Measurements from ENCODE around the gene DNAAF5. TPM values are rescaled to one million over a fixed set of nuclear protein-coding genes. Genes with fewer than 3 reads are reported as not detected.
A peak's percentile ranks its signal among the peaks of the same experiment; 100 is the strongest.

Gene DNAAF5
- polyA plus RNA-seq, 1 of the 3 experiments (the other 2 are of a cell fraction): 58.5 TPM

DNA sequence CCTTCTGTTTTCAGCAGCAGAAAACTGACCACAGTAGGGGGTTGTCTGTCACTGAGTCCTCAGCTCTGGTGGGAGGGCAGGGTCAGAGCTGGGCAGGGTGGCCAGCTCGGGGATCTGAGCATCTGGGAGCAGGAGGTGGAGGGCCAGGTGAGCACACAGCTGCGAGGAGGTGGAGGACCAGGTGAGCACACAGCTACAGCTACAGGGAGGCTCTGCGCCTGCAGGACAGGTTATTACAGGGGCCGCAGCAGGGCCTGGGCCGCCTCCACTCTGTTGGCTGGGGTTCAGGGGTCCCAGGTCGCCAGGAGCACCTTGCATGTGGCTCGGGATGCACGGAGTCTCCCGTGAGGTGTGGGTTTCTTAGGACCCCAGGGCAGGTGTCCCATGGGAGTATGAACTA lies 53.0 kb downstream of the DNAAF5 start:
- Histone ChIP-seq H3K9me3 (no peaks in the 10 kb centered on the region), H3F3A (replicated peaks; ENCODE audit: insufficient read depth) (peaks cover 29% of the 10 kb centered on the region), H3K4me2 (peak overlapping the region; percentile 68), H2AFZ (ENCODE audit: low read depth) (0 out of 2 replicates have a peak overlapping the region, but pooled peaks have one; percentile 40), H3K4me3 (ENCODE audit: low read depth in 2 of 2, low read length in 1 of 2) (no peak overlapping the region; a peak in 1 of 4 replicates), H3K36me3 (replicated peaks in 1 of 2; ENCODE audit: control insufficient read depth in 1 of 2, insufficient read depth in 2 of 2, low read length in 1 of 2) (peaks cover 41 to 61% of the 10 kb centered on the region in 2 experiments), H4K20me1 (ENCODE audit: insufficient read depth) (no peaks in the 10 kb centered on the region), H3K9me2 (no peaks in the 10 kb centered on the region), H3K79me2 (ENCODE audit: insufficient read depth) (no peaks in the 10 kb centered on the region; the same call in 1 of the 2 replicates), H3K4me1 (ENCODE audit: control insufficient read depth in 1 of 2, insufficient read depth in 2 of 2, low read depth in 1 of 2, low read length in 1 of 2) (peaks cover 31 to 38% of the 10 kb centered on the region in 2 experiments), H3K27me3 (ENCODE audit: insufficient read depth) (no peaks in the 10 kb centered on the region), H3K9ac (peak overlapping the region; percentile 14), H3K27ac (ENCODE audit: low read depth in 2 of 2, low read length in 1 of 2) (peak overlapping the region; percentile 56 to 87; a peak in 3 of 4 replicates)
- TF ChIP-seq SIN3A (IDR thresholded peaks at IDR 0.05; ENCODE audit: borderline replicate concordance, low read depth, low read length): 0 out of 2 replicates have a peak, but pooled peaks have one; percentile 7
- no peak for TF ChIP-seq TEAD4 (IDR thresholded peaks at IDR 0.05; ENCODE audit: borderline replicate concordance, insufficient read depth)
- DNase-seq: no peak
- CTCF ChIA-PET: interaction anchor here (1.0 to 4.8 kb wide), 9 partner anchors 8 to 459 kb away, joined by 3 to 28 read pairs (median 6); no protein-coding TSS in a partner anchor
- POLR2A ChIA-PET: interaction anchor here (0.9 to 2.8 kb wide), 2 partner anchors 11 to 68 kb away, joined by 3 to 21 read pairs; no protein-coding TSS in a partner anchor
- 70% methylated on average over 9 of the region's 9 CpGs for WGBS (ENCODE audit: low lambda C conversion rate)

DNA sequence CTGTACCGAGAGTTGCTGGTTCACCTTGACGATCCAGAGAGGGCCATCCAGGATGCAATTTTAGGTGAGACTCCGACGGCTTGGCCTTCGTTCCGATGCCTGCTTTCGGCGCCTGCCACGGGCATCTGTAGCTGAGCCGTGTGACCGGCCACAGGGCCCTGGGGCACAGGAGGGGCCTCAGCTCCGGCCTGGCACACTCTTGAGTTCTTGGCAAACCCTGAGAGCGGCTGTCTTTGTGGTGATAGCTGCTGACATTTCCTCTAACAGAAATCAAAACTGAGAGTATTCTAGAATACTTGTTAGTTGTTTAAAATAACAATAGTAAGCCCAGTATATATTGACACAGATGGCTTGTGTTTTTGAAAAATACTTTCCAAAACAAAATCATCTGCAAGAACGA lies 53.6 kb downstream of the DNAAF5 start:
- Histone ChIP-seq H3K9me3 (no peaks in the 10 kb centered on the region), H3K9me2 (no peaks in the 10 kb centered on the region), H3K4me3 (ENCODE audit: low read depth in 2 of 2, low read length in 1 of 2) (no peak overlapping the region), H3F3A (replicated peaks; ENCODE audit: insufficient read depth) (peaks cover 29% of the 10 kb centered on the region), H3K27ac (ENCODE audit: low read depth in 2 of 2, low read length in 1 of 2) (peak overlapping the region in 1 of 2 experiments; percentile 87; a peak in 2 of 4 replicates), H4K20me1 (ENCODE audit: insufficient read depth) (no peaks in the 10 kb centered on the region), H3K79me2 (ENCODE audit: insufficient read depth) (no peaks in the 10 kb centered on the region; the same call in 1 of the 2 replicates), H3K4me1 (ENCODE audit: control insufficient read depth in 1 of 2, insufficient read depth in 2 of 2, low read depth in 1 of 2, low read length in 1 of 2) (peaks cover 31 to 38% of the 10 kb centered on the region in 2 experiments), H3K9ac (no peak overlapping the region), H3K4me2 (peak overlapping the region; percentile 68; the same call in 1 of the 2 replicates), H3K36me3 (replicated peaks in 1 of 2; ENCODE audit: control insufficient read depth in 1 of 2, insufficient read depth in 2 of 2, low read length in 1 of 2) (peaks cover 43 to 62% of the 10 kb centered on the region in 2 experiments), H3K27me3 (ENCODE audit: insufficient read depth) (no peaks in the 10 kb centered on the region), H2AFZ (ENCODE audit: low read depth) (no peak overlapping the region)
- no peak for DNase-seq
- 88% methylated on average over 8 of the region's 14 CpGs for WGBS (ENCODE audit: low lambda C conversion rate)
- POLR2A ChIA-PET: interaction anchor here (2.8 kb wide), 1 partner anchor 12 kb away, joined by 21 read pairs; no protein-coding TSS in a partner anchor
- TF ChIP-seq RXRA (IDR thresholded peaks at IDR 0.05; ENCODE audit: borderline replicate concordance, low read depth): no peak
- TF ChIP-seq NRF1 (IDR thresholded peaks at IDR 0.05; ENCODE audit: low read depth, low read length): no peak
- no peak for TF ChIP-seq CTCF (IDR thresholded peaks at IDR 0.05)
- no peak for TF ChIP-seq EP300 (IDR thresholded peaks at IDR 0.05; ENCODE audit: borderline replicate concordance in 1 of 2, low read depth in 1 of 2, low read length in 1 of 2)
- TF ChIP-seq SMC3 (IDR thresholded peaks at IDR 0.05; ENCODE audit: low read depth, low read length): no peak
- CTCF ChIA-PET: interaction anchor here (1.2 to 4.8 kb wide), 7 partner anchors 8 to 459 kb away, joined by 3 to 28 read pairs (median 4); no protein-coding TSS in a partner anchor

GRCh38 chr7:780516-780915 lies 54.0 kb downstream of the DNAAF5 start:
- DNase-seq: no peak
- H3K4me1 ChIP-seq (ENCODE audit: control insufficient read depth in 1 of 2, insufficient read depth in 2 of 2, low read depth in 1 of 2, low read length in 1 of 2): peaks cover 31 to 38% of the 10 kb centered on the region in 2 experiments
- H3K9me3 ChIP-seq: no peaks in the 10 kb centered on the region
- H3K27ac ChIP-seq (ENCODE audit: low read depth in 2 of 2, low read length in 1 of 2): peak overlapping the region in 1 of 2 experiments; percentile 87; a peak in 2 of 4 replicates
- no peaks in the 10 kb centered on the region for H4K20me1 ChIP-seq (ENCODE audit: insufficient read depth)
- no peak overlapping the region for H3K4me3 ChIP-seq (ENCODE audit: low read depth in 2 of 2, low read length in 1 of 2)
- no peak overlapping the region for H3K9ac ChIP-seq
- ChIA-PET POLR2A (interaction anchor here (2.8 kb wide), 1 partner anchor 12 kb away, joined by 21 read pairs; no protein-coding TSS in a partner anchor), CTCF (interaction anchor here (1.2 to 4.8 kb wide), 5 partner anchors 9 to 448 kb away, joined by 3 to 28 read pairs (median 4); no protein-coding TSS in a partner anchor)
- H3K27me3 ChIP-seq (ENCODE audit: insufficient read depth): no peaks in the 10 kb centered on the region
- H3K36me3 ChIP-seq (replicated peaks in 1 of 2; ENCODE audit: control insufficient read depth in 1 of 2, insufficient read depth in 2 of 2, low read length in 1 of 2): peaks cover 43 to 63% of the 10 kb centered on the region in 2 experiments
- whole genome bisulfite sequencing (ENCODE audit: low lambda C conversion rate): 95% methylated on average over 10 of the region's 10 CpGs
- H3K4me2 ChIP-seq: no peak overlapping the region
- no peaks in the 10 kb centered on the region; the same call in 1 of the 2 replicates for H3K79me2 ChIP-seq (ENCODE audit: insufficient read depth)
- H3F3A ChIP-seq (replicated peaks; ENCODE audit: insufficient read depth): peaks cover 29% of the 10 kb centered on the region
- TF ChIP-seq GABPA (IDR thresholded peaks at IDR 0.05; ENCODE audit: low read depth): no peak
- no peak overlapping the region for H2AFZ ChIP-seq (ENCODE audit: low read depth)
- no peaks in the 10 kb centered on the region for H3K9me2 ChIP-seq
